Effector memory CD4-positive, alpha-beta T cell (primary cell): ENCODE measurements around the gene SHROOM3.

ENCODE experiments used
- DNase-seq, 3 donors: peaks; one replicate each; pipeline ENCODE4 v3.0.0-alpha.2; 2020
- H3K27ac ChIP-seq: 2 replicates; pipeline ENCODE4 v1.7.0; 2013; ENCODE audit warnings: mild to moderate bottlenecking, low read length, moderate library complexity; ENCODE audit not compliant: insufficient read depth, poor library complexity, severe bottlenecking
- H3K27me3 ChIP-seq: replicated peaks from 2 replicates; pipeline ENCODE4 v1.7.0; 2013; ENCODE audit warnings: mild to moderate bottlenecking, low read length; ENCODE audit not compliant: insufficient read depth, control insufficient read depth, poor library complexity, severe bottlenecking
- H3K36me3 ChIP-seq: 2 replicates; pipeline ENCODE4 v1.7.0; 2013; ENCODE audit warnings: mild to moderate bottlenecking, low read length, moderate library complexity; ENCODE audit not compliant: control insufficient read depth, insufficient read depth
- H3K4me1 ChIP-seq: 2 replicates; pipeline ENCODE4 v1.7.0; 2013; ENCODE audit warnings: low read length, mild to moderate bottlenecking; ENCODE audit not compliant: control insufficient read depth, insufficient read depth, poor library complexity, severe bottlenecking
- H3K4me3 ChIP-seq: 2 replicates; pipeline ENCODE4 v1.7.0; 2013; ENCODE audit warnings: low read length, low read depth, mild to moderate bottlenecking; ENCODE audit not compliant: insufficient read depth, poor library complexity, severe bottlenecking
- H3K9me3 ChIP-seq: 2 replicates; pipeline ENCODE4 v1.7.0; 2013; ENCODE audit warnings: mild to moderate bottlenecking, low read length, moderate library complexity; ENCODE audit not compliant: control insufficient read depth

The SHROOM3 gene

GRCh38 chr4:76765473-76766183 lies 330.6 kb downstream of the SHROOM3 start:
- Histone ChIP-seq H3K4me3 (no peak overlapping the region), H3K27ac (no peak overlapping the region), H3K4me1 (no peaks in the 10 kb centered on the region), H3K9me3 (no peaks in the 10 kb centered on the region), H3K36me3 (no peaks in the 10 kb centered on the region), H3K27me3 (no peaks in the 10 kb centered on the region)
- no peak for DNase-seq

DNA sequence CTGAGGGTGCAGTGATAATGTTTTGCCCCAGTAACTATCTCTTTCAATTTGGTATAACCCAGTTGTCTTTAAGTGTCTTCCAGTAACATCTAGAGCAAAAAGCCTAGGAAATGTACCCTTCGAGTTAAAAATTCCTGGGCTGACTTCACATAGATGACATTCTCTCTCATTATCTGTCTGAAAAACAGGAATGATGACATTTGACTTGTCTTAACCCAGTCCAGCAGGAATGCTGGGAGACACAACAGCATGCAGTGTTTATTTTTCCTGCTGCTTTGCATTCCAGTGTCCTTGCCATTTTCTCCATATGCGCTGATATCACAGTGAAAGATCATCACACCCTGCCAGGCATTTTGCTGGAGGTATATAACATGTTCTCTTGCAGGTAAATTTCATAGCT lies 333.0 kb downstream of the SHROOM3 start:
- Histone ChIP-seq H3K4me1 (no peaks in the 10 kb centered on the region), H3K27ac (no peak overlapping the region), H3K27me3 (no peaks in the 10 kb centered on the region), H3K36me3 (no peaks in the 10 kb centered on the region), H3K9me3 (no peaks in the 10 kb centered on the region), H3K4me3 (no peak overlapping the region)
- DNase-seq: no peak

GRCh38 chr4:76772498-76773106 lies 337.6 kb downstream of the SHROOM3 start:
- no peaks in the 10 kb centered on the region for H3K27me3 ChIP-seq
- H3K4me3 ChIP-seq: no peak overlapping the region
- H3K9me3 ChIP-seq: no peaks in the 10 kb centered on the region
- H3K4me1 ChIP-seq: no peaks in the 10 kb centered on the region
- no peaks in the 10 kb centered on the region for H3K36me3 ChIP-seq
- no peak for DNase-seq
- H3K27ac ChIP-seq: no peak overlapping the region

- no peak for DNase-seq
- no peaks in the 10 kb centered on the region for H3K36me3 ChIP-seq
- H3K27ac ChIP-seq: no peak overlapping the region
- no peaks in the 10 kb centered on the region for H3K9me3 ChIP-seq
- no peaks in the 10 kb centered on the region for H3K27me3 ChIP-seq
- no peak overlapping the region for H3K4me3 ChIP-seq
- H3K4me1 ChIP-seq: no peaks in the 10 kb centered on the region
Measured at GRCh38 chr4:76773766-76774165, 338.7 kb downstream of the SHROOM3 start.

DNA sequence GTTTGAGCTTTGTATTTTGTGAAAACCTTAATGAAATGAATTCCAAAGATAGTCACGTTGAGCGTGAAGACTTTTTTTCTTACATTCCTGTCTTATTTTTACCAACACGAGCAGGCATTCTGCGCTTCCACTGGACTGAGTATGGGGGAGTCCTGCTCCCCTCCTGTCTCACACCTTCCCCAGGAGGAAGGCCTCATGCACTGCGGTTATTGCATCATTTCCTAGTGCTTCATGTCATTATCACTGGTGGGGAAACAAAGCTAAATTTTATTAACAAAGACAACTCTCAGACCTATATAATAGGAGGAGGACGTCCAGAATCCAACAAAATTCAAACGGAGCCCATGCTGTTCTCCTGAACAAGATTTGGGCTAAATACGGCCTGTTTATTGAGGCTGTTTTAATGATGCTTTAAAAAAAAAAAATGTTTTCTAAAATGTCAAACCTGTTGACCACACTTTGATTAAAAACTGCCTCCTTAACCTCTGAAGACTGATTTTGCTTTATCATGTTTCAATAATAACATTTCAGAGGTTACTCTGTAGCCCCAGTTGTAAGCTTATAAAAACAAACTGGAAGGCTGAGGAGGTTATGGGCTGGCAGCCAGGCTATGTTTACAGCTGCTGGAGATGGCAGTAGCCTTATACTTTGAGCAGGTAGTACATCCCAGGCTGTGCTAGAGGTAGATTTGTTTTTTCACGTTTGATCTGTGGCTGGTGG lies 344.9 kb downstream of the SHROOM3 start:
- no peaks in the 10 kb centered on the region for H3K4me1 ChIP-seq
- no peaks in the 10 kb centered on the region for H3K9me3 ChIP-seq
- H3K27me3 ChIP-seq: no peaks in the 10 kb centered on the region
- DNase-seq: no peak
- no peak overlapping the region for H3K27ac ChIP-seq
- no peak overlapping the region for H3K4me3 ChIP-seq
- no peaks in the 10 kb centered on the region for H3K36me3 ChIP-seq

DNA sequence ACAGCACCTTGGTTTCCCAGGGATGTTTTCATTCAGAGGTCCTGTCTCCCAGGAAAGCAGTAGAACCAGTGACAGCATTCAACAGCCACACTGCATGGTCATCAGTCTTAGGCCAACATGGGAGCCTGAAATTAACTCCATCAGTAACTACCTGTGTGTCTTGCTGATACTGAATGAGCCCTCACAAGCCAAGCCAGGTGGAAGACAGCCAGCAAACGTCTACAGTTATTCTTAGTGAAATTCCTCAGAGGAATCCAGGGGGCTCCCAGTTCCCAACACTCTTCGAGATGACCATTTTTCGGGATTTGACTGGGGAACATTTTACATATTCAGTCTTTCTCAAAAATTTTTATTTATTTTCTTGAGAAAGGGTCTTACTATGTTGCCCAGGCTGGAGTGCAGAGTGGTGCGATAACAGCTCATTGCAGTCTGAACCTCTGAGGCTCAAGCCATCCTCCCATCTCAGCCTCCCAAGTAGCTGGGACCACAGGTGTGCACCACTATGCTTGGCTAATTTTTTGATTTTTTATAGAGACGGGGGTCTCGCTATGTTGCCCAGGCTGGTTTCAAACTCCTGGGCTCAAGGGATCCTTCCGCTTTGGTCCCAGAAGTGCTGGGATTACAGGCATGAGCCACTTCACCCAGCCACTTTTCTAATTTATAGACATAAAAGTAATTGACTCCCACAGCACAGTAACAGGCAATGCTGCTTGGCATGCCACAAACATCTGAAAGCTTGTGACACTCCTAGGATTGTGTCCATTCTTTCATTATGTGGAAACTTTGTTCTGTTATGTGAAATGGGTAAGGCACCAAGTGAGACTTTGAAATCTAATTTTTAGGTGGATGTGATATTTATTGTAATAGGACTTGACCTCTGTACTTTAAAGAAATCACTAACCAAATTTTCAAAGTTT lies 346.0 kb downstream of the SHROOM3 start:
- no peaks in the 10 kb centered on the region for H3K27me3 ChIP-seq
- no peak overlapping the region for H3K4me3 ChIP-seq
- no peak overlapping the region for H3K27ac ChIP-seq
- no peaks in the 10 kb centered on the region for H3K36me3 ChIP-seq
- H3K4me1 ChIP-seq: no peaks in the 10 kb centered on the region
- no peak for DNase-seq
- no peaks in the 10 kb centered on the region for H3K9me3 ChIP-seq

DNA sequence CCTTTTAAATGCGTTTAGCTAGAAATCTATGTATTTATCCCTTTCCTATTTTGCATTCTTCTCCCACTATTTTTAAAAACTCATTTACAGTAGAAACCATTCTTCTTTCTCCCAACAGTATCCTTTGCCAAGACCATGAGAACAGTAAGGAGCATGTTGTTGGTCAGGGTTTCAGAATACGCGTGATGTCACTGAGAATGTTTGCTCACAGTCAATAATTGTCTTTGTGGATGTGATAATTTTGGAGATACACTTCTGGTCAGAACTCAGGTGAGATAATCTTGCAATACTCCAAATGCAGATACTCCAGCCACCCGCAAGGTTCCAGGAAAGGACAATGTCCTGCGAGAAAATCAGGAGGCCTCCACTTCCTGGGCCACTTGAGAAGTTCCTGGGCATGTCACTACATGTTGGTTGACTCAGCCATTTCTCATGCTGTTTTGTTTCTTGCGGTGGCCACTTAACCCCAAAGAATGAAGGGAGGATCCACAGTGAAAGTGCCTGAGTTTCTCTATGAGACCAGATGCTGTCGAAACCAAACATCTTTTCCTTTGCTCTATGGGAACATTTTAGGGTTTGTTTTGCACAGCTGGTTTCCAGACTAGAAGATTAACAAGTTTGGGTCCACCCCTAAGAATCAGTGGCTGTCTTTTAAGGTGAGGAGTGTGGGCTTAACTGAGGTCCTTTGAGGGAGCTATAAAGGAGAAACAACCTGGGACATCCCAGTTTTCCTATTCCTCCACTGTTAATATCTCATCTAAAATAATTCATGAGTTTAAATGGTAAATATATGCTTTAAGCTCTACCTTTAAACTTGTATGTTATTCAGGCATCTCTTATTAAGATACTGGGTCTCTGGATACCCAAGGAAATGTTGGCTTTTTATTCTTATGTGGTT lies 346.9 kb downstream of the SHROOM3 start:
- Histone ChIP-seq H3K27me3 (no peaks in the 10 kb centered on the region), H3K4me3 (no peak overlapping the region), H3K4me1 (no peaks in the 10 kb centered on the region), H3K9me3 (no peaks in the 10 kb centered on the region), H3K27ac (no peak overlapping the region), H3K36me3 (no peaks in the 10 kb centered on the region)
- no peak for DNase-seq

DNA sequence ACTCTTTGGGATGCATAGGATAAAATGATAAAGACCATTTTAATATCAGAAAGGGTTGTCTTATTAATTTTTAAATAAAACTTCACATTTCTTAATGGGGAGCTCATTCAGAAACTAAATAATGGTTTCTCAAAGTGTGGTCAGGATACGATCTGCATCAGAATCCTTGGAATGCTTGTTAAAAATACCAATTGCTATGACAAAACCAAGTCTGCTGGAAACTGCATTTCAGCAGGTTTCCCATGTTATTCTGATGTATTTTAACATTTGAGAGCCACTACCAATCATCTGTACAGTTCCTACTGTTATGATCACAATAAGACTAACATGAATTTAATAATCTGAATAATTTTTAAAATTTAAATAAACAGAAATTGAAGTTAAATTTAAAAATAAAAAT lies 347.8 kb downstream of the SHROOM3 start:
- no peak overlapping the region for H3K4me3 ChIP-seq
- H3K27me3 ChIP-seq: no peaks in the 10 kb centered on the region
- no peaks in the 10 kb centered on the region for H3K36me3 ChIP-seq
- H3K4me1 ChIP-seq: no peaks in the 10 kb centered on the region
- no peaks in the 10 kb centered on the region for H3K9me3 ChIP-seq
- no peak overlapping the region for H3K27ac ChIP-seq
- no peak for DNase-seq

DNA sequence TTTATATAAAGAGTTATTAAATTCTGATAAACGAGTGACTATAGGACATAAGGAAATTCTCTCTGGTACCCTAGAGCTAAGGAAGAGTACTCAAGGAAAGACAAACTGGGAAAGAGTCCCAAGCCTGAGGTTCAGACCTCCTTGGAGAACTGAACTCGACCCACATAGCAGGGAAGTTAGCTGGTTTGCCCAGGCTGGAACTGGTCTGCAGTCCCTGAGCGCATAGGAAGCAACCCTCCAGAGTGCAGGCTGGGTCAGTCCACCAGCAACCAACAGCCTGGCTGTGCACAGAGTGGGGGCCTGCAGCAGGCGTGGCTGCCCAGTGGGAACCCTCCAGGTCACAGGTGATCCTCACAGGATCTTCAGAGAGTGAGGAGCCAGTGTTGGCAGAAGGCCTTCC lies 348.8 kb downstream of the SHROOM3 start:
- H3K4me1 ChIP-seq: no peaks in the 10 kb centered on the region
- H3K27me3 ChIP-seq: no peaks in the 10 kb centered on the region
- no peak overlapping the region for H3K4me3 ChIP-seq
- no peaks in the 10 kb centered on the region for H3K9me3 ChIP-seq
- H3K27ac ChIP-seq: no peak overlapping the region
- no peak for DNase-seq
- H3K36me3 ChIP-seq: no peaks in the 10 kb centered on the region
